ENCODE results near the gene PRSS56.

Gene PRSS56

DNA sequence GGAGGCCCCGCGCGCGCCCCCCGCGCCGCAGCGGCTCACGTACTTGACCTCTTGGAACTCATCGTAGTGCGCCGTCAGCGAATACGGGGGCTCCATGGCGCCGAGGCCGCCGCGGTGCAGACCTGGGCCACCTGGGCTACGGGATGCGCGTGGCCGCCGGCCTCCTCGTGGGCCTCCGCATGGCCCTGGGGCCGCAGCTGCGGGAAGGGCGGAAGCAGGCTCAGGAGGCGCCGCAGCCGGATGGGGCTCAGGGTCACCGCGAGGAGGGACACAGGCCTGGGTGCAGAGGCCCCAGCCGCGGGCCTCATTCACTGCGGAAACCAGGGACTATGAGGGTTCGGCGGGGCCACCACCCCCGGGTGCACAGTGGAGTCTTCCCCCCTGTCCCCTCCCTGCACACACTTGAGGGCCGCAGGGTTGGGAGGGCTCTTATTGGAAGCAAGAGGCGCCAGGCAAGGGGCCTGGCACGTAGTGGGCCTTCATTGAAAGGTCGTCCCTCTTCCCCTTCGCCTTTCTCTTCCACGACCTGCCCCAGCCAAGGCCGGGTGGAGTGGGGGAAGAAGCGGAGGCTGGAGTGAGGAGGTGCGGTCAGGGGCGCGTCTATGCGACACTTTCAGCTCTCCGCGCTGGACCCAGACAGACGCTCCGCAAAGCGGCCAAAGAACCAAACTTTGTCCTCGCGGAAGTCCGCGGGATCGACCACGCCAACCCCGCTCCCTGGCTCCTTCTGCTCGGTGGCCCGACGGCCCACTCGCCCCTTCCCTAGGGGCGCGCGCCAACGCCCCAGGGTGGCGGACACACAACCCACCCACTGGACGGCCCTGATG, 33.4 kb upstream of the PRSS56 start:
- DNase-seq: peak; percentile 25

DNA sequence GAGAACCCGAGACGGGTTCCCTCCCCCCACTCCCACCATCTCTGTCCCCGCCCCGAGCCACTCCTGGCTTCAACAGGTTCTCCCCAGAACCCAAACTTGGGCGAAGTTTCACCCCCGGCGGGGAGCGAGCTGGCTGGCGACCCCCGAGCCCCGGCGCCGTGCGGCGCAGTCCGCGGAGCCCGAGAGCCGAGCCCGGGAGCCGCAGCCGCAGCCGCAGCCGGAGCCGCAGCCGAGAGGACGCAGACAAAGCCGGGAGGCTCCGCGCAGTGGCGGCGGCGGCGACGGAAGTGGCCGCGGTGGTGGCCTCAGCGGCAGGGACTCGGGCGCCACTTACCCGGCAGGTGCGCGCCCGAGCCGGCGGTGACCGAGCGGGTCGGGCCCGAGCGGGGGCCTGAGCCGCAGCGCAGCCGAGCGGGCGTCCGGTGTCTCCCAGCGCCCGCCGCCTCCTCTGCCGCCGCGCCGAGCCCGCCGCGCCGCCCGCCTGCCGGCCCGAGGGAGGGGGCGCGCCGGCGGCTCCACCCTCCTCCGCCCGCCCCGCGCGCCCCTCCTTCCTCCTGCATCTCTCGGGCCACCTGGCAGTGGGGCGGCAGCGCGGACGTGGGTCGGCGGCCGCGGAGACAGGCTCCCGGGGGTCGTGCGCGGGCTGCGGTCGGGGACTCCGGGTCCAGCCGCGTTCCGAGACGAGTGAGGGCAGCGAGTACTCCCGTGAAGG, 32.6 kb upstream of the PRSS56 start, which contains the start of gene ECEL1:
Gene ECEL1 (minus strand): TSS at position 450 of the 712 bp plus-strand sequence. CDS start 1,181 bp downstream, outside the sequence.
- peak; percentile 63 for DNase-seq

DNA sequence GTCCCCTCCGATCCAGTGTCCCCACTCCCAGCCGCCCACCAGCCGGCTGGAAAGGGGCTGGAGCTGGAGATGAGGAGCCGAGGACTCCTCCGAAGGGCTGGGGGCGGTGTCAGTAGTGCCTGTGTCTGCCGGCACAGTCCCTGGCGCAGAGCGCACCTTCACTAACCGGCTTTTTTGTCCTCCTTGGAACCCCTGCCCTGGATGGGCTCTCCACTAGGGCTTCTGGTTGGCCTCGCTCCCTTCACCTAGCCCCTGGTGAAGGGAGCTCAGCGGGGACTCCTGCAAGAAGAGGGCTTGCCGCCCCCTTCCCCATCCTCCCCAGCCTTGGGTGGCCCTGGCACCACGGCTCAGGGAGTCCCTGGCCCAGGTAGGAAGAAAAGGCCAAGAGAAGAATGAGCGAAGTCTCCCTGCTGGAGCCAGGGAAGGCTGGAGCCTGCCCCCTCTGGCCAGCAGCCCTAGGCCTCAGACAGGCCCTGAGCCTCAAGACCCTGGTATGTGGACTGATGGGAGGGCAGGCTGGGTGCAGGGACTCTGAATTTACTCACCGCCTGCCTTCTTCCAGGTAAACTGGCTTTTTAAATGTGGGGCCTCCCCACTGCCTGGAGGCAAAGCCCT, 32.0 kb upstream of the PRSS56 start:
- DNase-seq: peak; percentile 52

DNA sequence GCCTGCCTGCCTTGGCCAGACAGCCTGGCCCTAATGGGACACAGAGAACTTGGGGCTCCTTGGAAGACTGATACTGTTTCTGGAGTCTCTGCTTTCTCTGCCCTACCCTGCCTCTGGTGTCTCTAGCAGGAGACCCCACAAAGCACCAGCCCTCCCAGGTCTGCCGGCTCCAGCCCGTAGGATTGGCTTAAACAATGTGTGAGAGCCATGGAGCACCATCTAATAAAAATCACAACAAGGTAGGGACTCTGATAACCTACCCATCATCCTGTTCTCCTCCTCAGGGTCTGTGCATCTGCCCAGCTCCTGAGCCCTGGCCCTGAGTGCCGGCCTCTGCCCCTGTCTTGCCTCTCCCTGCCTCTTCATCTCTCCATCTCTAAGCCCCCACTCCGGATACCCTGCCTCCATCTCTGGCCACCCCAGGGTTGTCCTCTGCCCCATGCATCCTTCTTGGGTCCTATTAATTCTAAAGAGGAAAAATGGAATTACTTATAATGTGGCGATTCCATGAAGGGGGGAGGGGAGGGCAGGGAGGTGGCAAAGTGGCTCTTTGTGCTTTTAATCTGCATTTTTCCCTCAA, 31.4 kb upstream of the PRSS56 start:
- DNase-seq: no peak

DNA sequence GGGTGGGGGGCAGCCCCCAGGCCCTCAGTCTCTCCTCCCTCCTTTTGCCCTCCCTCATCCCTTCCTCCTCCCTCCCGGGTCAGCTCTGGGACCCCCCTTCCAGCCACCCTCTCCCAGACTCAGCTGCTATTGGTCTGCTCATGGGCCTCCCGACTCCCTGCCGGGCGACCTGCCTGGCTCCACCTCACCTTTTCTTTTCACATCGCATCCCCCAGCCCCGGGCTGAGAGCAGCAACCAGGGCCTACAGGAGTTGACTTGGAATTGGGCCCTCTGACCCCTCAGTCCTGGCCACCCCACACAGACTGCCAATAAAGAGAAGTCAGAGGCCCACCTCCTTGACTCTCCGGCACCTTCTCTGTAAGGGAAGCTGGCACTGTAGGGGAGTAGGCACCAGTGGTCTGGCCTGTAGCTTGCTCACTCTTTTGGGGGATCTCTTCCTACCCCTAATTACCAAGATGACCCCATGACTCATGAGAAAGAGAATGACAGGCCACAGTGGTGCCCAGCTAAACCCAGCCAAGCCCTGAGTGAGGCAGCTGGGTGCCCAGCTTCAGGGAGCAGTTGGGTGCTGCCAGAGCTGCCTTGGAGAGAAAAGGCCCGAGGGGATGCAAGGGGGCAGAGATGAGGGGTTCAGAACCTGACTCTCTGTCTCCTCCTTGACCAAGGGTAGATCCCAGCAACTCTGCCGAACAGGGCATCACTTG, 30.5 kb upstream of the PRSS56 start:
- no peak for DNase-seq

DNA sequence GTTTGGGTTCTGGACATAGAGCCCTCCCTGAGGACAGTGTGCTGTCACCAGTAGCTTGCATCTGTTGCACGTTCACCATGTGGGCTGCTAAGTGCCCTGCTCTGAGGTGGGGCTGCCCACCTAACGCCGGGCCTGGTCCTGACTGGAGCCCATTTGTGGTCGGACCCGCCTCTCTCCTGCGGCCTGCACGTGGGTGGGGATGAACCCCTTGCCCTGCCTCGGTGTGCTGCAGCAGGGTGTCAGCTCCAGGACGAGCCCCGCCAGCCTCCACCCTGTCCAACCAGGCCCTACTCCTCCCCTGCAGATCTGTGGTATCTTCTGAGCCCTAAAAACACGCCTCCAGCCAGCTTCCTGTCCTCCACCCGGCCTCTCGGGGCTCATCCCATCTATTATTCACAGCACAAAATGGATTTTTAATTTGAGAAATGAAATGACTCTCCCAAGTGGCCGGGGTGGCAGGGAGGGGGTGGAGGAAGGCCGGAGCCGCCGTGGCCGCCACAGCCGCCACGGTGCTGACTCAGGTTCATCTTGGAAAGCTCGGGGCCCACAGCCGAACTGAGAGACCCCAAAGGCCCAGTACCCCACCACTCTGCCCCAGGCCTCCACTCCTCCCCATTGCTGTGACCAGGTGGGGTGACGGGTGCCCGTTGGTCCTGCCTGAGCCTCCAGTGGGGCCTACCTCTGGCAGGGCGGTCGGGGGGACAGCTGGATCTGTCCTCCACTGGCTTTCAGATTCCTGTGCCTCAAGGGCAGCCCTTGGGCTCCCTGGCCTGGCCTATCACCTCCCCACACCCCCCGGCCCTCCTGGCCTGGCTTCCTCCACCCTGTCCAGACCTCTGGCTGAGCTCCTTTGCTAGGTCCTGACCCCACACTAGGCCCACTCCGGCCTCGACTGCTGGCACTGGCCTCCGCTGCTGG, 29.7 kb upstream of the PRSS56 start:
- DNase-seq: peak; percentile 48

DNA sequence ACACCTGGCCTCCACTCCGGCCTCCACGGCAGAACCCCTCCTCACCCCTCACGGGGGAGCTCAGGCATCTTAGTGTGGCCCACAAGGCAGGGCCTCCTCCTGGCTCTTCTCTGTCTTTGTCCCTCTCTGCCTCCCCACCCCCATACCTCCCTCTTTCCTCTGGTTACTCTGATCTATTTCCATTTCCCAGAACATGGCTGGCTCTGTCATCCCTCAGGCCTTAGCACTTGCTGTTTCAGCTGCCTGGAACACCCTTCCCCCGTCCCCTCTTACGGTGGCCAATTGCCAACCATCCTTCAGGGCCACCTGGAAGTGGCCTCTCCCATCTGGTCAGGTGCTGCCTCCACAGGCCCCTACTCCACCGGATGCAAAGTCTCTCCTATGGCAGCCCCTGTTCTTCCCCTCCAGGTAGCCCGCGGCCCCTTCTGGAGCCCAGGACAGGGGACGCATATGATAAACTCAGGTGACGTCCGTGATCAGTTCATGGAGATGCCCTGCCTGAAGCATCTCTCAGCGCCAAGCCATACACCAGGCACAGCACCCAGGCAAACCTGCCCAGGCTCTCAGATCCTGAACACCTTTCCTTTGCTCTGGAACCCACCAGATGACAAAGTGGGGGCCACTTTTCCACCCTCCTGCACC, 28.9 kb upstream of the PRSS56 start:
- no peak for DNase-seq

DNA sequence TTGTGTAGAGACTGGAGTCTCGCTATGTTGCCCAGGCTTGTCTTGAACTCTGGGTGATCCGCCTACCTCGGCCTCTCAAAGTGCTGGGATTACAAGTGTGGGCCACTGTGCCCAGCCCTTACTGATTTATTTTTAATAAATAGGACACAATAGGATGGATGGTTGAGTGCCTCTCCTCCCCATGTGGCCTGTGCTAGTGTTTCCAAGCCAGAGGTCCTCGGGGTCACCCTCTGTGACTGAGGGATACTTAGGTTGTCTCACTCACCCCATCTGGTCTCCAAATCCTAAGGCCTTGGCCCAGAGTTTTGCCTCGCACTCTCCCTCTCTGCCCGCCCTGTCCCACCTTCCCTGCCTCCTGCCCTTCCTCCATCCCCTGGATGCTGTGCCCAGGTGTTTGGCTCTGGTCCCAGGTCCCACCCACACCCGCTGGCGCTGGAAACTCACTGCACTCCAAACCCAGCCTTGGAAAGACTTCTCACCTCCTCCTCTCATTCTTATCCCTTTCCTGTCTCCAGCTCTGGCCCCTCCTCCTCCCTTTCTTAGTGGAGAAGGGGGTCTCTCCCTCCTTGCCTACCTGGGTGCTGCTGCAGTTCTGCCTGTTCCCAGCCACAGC, 27.8 kb upstream of the PRSS56 start:
- no peak for DNase-seq

DNA sequence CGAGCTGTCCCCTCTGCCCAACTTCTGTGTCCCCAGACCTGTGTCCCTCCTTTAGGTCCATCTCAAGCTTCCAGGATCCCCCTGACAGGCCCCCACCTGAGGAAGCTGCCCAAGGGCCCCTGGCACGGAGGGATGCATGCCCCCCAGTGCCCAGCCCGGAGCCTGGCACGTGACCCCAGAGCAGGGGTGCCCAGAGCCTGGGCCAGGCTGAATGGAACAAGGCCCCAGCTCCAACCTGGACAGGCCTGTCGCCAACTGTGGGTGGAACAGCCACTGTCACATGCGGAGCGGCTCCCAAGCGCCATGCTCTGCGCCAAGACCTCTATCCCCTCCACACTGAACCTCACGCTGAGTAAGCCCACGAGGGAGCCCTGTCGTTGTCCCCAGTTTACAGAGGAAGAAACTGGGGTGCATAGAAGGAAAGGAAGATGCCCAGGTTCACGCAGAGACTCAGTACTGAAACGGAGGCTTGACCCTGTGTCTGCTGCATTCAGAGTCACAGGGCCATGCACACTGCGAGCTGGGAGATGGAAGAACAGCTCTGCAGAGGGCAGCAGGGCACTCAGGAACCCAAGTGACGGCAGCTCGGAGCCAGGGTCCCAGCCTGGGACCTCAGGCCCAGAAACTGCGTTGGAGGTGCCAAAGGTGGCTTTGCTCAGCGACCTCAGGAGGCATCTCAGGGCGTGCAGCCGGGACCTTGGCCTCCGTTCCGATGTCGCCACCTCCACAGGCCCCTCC, 27.1 kb upstream of the PRSS56 start:
- DNase-seq: no peak

DNA sequence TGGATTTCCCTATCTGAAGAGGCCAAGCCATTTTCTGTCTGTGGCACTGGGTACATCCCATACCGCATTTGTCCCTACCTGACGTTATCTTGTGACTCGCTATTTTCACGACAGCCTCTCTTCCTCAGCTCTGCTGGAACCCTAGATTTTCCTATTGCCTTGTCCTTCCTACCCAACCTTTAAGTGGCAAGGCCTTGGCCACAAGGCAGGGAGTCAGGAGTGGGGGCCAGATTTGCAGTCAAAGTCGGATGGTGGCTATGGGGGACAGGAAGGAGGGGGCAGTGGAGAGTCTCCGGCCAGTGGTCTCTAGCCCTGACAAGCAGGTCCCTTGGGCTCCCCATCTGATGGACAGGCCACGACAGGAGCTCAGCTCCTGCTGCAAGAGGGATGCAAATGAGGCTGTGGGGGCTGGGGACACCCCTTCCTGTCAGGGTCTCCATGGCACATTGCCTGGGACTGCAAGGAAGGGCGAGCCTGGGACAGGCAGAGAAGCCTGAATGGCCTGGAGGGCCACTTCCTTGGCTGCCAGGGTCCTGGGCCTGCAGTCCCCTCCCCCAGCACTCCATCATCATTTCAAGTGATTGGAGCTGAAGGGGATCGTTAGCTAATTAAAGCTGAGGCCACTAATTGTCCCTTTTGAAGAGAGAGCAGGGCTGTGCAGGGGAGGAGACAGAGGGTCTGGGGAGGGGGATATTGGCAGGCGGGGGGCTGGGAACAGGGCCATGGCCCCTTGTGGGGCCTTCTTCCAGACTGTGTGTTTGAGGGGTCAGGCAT, 26.3 kb upstream of the PRSS56 start:
- DNase-seq: peak; percentile 71

DNA sequence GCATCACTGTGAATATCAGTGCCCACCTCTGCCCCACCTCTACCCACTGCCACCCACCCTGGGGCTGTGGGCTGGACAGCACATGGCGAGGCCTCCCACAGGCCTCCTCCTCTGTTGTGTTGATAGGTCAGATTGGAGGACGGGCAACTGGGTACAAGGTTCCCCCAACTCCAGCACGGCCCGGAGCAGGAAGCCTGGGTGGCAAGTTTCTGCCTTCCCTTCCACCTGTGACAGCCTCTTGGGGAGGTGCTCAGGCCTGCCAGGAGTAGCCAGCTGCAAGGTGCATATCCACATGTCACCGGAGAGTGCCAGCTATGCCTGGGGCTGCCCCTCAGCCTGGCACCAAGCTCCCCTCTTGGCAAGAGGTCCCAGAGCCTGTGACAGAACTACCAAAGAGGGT, 25.6 kb upstream of the PRSS56 start:
- DNase-seq: no peak

DNA sequence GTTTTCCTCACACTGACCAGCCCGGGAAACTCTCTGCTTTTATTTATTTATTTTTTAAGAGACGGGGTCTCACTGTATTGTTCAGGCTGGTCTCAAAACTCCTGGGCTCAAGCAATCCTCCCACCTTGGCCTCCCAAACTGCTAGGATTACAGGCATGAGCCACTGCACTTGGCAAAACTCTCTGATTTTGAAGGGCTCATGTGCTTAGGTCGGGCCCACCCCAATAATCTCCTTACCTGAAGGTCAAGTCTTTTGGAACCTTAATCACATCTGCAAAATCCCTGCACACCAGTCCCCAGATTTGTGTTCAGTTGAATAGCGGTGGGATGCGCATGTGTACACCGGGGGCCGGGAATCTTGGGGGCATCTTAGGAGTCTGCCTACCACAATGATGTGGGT, 24.9 kb upstream of the PRSS56 start:
- DNase-seq: no peak

DNA sequence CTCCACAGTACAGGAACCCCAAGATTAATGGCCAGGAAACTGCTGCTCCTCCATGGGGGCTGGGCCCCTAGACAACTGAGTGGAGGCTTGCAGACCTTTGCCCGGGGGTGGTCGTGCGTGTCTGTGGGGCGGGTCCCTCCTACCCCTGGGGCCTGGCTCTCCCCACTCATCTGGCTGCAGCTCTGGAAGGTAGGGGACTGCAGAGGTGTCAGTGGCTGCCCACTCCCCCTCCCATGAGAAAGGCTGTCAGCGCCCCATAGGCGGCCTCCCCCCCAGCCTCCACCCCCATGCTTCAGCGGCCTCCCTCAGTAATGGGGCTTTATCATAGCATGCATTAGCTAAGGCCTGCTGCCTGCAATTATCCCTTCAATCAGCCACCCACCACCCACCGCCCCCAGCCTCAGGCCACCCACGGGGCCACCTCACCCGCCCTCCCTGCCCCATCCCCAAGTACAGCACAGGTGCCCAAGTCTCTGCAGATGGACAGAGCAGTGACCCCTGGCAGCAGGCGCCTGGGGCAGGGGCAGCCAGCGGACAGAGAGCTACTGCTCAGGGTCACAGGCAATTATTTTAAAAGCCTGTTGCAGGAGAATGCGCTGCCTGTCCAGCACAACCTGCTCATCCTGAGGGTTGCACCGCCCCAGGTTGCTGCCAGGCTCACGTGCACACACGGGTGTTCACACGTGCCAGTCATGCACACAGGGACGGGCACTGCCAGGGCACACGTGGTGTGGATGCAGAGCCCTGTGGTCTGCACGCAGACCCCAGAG, 23.5 kb upstream of the PRSS56 start:
- DNase-seq: peak; percentile 50

DNA sequence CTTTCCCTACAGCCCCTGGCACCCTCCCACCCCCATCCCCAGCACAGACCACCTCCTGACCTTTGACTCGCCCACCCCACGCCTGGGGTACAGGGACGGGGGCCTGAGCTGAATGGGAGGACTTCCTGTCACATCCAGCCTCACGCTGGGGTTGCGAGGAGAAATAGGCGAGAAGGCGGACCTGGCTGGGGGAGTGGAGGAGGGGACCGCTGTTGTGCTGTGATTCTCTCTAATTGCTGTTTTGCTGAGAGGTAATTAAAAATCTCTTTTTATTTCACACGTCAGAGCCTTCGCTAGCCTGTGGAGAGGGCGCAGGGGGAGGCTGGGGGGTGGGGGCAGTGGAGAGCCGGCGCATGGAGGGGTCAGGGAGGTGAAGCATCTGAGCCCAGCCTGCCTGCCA, 22.8 kb upstream of the PRSS56 start:
- DNase-seq: peak; percentile 46

DNA sequence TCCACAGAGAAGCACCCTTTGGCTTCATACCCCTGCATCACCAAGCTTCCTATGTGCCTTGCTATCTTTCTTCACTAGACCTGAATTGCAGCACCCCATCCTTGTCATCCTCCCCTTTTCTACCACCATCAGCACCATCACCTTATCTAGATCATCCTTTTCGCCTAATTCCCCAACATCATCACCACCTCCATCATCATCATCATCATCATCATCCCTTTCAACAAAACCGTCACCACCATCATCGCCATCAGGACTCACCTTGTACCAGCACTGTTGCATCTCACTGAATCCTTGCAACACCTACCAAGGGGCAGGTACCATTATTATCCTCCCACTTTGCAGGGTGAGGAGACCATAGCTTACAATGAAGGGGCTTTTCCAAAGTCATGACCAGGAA, 21.7 kb upstream of the PRSS56 start:
- DNase-seq: no peak

DNA sequence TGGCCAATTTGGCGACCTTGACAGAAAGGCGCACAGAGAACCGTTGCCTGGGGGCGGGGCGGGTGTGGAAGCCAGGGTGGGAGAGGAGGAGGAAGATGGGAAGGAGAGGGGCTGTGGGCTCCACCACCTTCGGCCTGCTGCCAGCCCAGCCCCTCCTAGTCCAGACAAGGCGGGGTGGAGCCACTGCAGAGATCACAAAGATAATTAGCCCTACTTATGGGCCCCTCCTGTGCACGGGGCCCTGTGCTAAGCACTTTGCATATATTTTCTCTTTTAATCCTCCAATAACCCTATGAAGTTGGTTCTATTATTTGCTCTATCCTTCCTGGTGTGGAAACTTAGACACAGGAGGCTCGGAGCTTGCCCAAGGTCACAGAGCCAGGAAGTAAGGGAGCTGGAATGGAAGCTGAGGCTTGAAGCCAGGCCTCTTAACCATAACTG, 18.8 kb upstream of the PRSS56 start:
- DNase-seq: peak; percentile 36

DNA sequence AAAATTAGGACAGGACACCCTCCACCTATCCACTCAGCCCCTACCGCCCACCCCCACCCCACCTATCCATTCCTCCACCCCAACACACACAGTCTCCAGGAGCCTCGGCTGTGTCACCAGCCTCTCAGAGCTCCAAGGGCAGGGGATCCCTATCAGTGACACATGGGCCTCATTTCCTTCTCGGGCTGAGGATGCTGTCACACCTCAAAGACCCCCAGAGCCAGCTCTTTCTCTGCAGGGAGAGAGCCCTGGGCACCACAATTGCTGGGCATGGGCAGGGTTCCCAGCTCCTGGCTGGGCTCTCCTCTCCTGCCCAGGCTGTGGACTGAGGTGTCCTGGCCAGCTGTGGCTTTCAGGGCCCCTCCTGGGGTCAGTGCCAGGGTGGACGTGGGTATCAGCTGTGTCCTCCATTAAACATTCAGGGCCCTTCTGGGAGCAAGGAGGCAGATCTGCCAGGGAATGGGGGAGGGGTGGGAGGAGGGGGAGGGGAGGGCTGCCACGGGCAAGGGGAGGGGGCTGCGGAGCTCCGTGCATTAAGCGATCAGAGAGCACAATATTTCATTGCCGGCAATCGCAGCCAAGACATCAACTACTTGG, 18.3 kb upstream of the PRSS56 start:
- DNase-seq: no peak

DNA sequence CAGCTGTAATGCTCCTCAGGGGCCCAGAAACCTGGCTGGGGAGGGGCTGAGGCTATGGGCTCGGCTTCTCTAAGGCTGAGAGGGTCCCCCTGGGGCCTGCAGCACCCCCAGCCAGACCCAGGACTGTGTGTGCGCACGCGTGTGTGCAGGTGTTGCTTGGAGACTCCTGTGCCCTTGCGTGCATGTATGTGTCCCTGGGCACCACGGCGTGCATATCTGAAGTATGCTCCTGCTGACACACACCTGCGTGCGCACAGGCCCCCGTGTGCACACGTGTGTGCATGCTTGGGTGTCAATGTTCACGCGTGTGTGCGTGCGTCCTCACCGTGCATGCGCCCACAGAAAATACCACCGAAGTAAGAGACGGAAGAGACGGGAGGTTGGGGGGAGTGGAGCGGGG, 17.7 kb upstream of the PRSS56 start:
- peak; percentile 77 for DNase-seq
